Esophagus squamous epithelium (tissue), 5 donors: Measurements from ENCODE around the gene ABCG2. TPM values are rescaled to one million over a fixed set of nuclear protein-coding genes. Genes with fewer than 3 reads are reported as not detected.

ENCODE experiments used
- DNase-seq: peaks from one replicate; lab custom pipeline; 2025; lab: John Stamatoyannopoulos, UW
- H3K27ac ChIP-seq, 4 donors: fragments of 200-600 bp; sonication (generic); one replicate each; pipeline ENCODE4 v1.5.1; 2016 to 2019; ENCODE audit warnings: mild to moderate bottlenecking in 1 of 4
- H3K27me3 ChIP-seq, 4 donors: fragments of 200-600 bp; sonication (generic); 1 replicate in 3 of 4; 2 replicates in 1 of 4; pipeline versions ENCODE4 v1.5.1 to v1.6.0; 2017 to 2021; ENCODE audit warnings: antibody characterized with exemption in 1 of 4
- H3K36me3 ChIP-seq, 3 donors: fragments of 200-600 bp; sonication (generic); one replicate each; pipeline ENCODE4 v1.5.1; 2016 to 2019
- H3K4me1 ChIP-seq, 3 donors: fragments of 200-600 bp; sonication (generic); one replicate each; pipeline ENCODE4 v1.5.1; 2017 to 2019
- H3K4me3 ChIP-seq, 4 donors: fragments of 200-600 bp; sonication (generic); 1 replicate in 3 of 4; 2 replicates in 1 of 4; pipeline ENCODE4 v1.5.1; 2016 to 2019; ENCODE audit warnings: mild to moderate bottlenecking in 2 of 4, moderate library complexity in 1 of 4
- H3K9me3 ChIP-seq, 3 donors: fragments of 200-600 bp; sonication (generic); one replicate each; pipeline ENCODE4 v1.5.1; 2016 to 2019
- POLR2A ChIP-seq, 4 donors: fragments of 450-650 bp; IDR thresholded peaks; one replicate each; pipeline ENCODE4 v1.6.1; 2017; ENCODE audit warnings: antibody characterized with exemption in 4 of 4, mild to moderate bottlenecking in 4 of 4, moderate library complexity in 3 of 4
- WGBS, 2 donors: methylation state at CpG; one replicate each; pipeline ENCODE4 v1.1.5; 2018; 5-methylcytosine and 5-hydroxymethylcytosine counted together
- intact Hi-C: fragments of 100-400 bp; cut with DNase I; formaldehyde crosslinking; loops from one replicate; pipeline ENCODE4 v1.15.0; 2022
- total RNA-seq, 4 donors: library from RNA; depleted of rRNA; stranded (reverse); fragments of >200 nt; gene quantifications; one replicate each; pipeline ENCODE4 v1.1.0, GENCODE V29; 2016
- TF ChIP-seq, protein P1 (sequence below), 6 experiments: fragments of 450-650 bp in 4 of 6; fragments of 200-600 bp in 2 of 6; sonication (generic) in 2 of 6; IDR thresholded peaks; one replicate each; pipeline ENCODE4 v1.5.1; 2016 to 2019; ENCODE audit warnings: antibody characterized with exemption in 6 of 6, mild to moderate bottlenecking in 4 of 6, moderate library complexity in 4 of 6
- donor health status: DM: yes; HTN: yes; CAD: no.

The ABCG2 gene
- total RNA-seq, 4 donors from 2014 or later = 0.76 to 7.1 (median 3.6) TPM

DNA sequence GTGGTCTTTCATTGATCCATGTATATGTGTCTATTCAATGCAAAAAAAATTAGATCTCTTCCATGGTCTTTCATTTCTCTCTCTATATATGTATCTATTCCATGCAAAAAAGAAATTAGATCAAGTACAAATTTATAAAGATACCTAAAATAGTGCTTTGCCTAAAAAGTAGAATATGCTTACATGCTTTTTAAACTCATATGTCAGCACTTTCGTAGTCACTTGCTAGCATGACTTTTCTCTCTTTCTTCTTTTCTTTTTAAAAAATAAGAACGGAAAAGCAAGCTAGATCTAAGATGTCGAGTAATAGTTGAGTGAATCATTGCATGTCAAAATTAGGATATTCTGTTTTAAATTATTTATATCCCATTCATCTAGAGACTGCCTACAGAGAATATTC is 100.1 kb downstream of the ABCG2 start:
- DNase-seq = no peak
- Histone ChIP-seq H3K27ac (no peak overlapping the region), H3K4me3 (no peak overlapping the region), H3K4me1 (peaks cover 0 to 18% (median 0%) of the 10 kb centered on the region in 3 donors), H3K27me3 (no peaks in the 10 kb centered on the region), H3K36me3 (peaks cover 0 to 75% (median 0%) of the 10 kb centered on the region in 3 donors), H3K9me3 (no peaks in the 10 kb centered on the region)
- WGBS, 2 donors = 86 to 95% methylated on average over 3 of the region's 3 CpGs
- intact Hi-C loops = no loop called here
- TF ChIP-seq POLR2A (IDR thresholded peaks at IDR 0.05) = no peak
- TF ChIP-seq, protein P1, sequence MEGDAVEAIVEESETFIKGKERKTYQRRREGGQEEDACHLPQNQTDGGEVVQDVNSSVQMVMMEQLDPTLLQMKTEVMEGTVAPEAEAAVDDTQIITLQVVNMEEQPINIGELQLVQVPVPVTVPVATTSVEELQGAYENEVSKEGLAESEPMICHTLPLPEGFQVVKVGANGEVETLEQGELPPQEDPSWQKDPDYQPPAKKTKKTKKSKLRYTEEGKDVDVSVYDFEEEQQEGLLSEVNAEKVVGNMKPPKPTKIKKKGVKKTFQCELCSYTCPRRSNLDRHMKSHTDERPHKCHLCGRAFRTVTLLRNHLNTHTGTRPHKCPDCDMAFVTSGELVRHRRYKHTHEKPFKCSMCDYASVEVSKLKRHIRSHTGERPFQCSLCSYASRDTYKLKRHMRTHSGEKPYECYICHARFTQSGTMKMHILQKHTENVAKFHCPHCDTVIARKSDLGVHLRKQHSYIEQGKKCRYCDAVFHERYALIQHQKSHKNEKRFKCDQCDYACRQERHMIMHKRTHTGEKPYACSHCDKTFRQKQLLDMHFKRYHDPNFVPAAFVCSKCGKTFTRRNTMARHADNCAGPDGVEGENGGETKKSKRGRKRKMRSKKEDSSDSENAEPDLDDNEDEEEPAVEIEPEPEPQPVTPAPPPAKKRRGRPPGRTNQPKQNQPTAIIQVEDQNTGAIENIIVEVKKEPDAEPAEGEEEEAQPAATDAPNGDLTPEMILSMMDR (IDR thresholded peaks at IDR 0.05) = no peak

DNA sequence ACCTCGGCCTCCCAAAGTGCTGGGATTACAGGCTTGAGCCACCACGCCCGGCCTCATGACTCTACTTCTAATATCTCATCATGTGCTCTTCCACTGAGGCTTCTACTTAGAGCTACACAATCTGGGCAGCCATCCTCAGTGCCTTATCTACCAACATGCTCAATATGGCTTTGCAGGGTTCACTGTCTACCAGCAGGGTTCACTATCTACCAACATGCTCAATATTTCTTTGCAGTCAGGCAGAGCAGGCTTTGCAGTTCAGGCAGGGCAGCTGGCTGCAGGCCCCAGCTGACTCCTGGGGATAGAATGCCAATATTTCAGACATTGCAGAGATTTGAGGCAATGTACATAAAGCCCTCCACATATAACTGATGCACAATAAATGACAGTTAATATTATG is 103.5 kb downstream of the ABCG2 start:
- Histone ChIP-seq H3K27me3 (no peaks in the 10 kb centered on the region), H3K4me1 (no peaks in the 10 kb centered on the region), H3K4me3 (no peak overlapping the region), H3K9me3 (no peaks in the 10 kb centered on the region), H3K36me3 (peaks cover 0 to 86% (median 8%) of the 10 kb centered on the region in 3 donors), H3K27ac (no peak overlapping the region)
- intact Hi-C loops = no loop called here
- DNase-seq = no peak
- TF ChIP-seq POLR2A (IDR thresholded peaks at IDR 0.05) = no peak
- TF ChIP-seq, protein P1 (IDR thresholded peaks at IDR 0.05) = peak in 5 of 6 experiments; percentile 33 to 82 (median 64)
- WGBS, 2 donors = 90 to 95% methylated on average over 3 of the region's 3 CpGs

DNA sequence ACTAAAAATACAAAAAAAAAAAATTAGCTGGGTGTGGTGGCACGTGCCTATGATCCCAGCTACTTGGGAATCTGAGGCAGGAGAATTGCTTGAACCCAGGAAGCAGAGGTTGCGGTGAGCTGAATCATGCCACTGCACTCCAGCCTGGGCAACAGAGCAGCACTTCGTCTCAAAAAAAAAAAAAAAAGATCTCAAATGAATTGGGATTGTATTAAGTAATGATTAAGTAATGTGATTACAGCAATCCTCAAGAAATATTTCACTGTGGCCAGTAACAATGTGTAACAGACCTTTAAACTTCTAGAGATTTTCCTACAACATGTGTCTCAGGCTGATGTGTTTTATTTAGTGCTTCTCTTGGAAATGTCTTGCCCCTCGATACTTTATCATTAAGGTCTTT is 104.2 kb downstream of the ABCG2 start:
- 74 to 85% methylated on average over 4 of the region's 4 CpGs for WGBS, 2 donors
- Histone ChIP-seq H3K27ac (no peak overlapping the region), H3K27me3 (no peaks in the 10 kb centered on the region), H3K4me3 (no peak overlapping the region), H3K4me1 (no peaks in the 10 kb centered on the region), H3K36me3 (peaks cover 0 to 85% (median 8%) of the 10 kb centered on the region in 3 donors), H3K9me3 (no peaks in the 10 kb centered on the region)
- TF ChIP-seq POLR2A (IDR thresholded peaks at IDR 0.05) = no peak
- TF ChIP-seq, protein P1 (IDR thresholded peaks at IDR 0.05) = no peak
- intact Hi-C loops = no loop called here
- DNase-seq = no peak

DNA sequence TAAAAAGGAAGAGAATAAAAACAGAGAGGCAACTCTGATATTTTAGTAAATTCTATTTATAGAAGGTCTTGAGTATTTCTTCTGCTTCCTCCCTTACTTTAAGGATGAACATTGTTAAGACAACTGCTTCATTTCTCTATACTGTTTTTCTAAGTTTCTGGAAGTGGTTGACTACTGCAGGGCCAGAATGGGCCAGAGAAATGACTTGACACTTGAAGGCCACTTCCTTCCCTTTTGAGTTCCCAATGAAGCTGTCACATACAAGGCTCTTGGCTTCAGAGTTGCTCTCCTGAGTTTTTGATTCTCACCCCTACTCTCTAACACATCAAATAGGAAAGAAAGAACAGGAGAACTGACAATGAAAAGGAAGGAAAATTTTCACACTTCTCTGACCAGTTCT is 113.4 kb downstream of the ABCG2 start:
- intact Hi-C loops = no loop called here
- Histone ChIP-seq H3K27ac (no peak overlapping the region), H3K4me1 (no peaks in the 10 kb centered on the region), H3K9me3 (no peaks in the 10 kb centered on the region), H3K4me3 (no peak overlapping the region), H3K36me3 (peaks cover 0 to 98% (median 13%) of the 10 kb centered on the region in 3 donors), H3K27me3 (no peaks in the 10 kb centered on the region)
- no peak for DNase-seq
- TF ChIP-seq, protein P1 (IDR thresholded peaks at IDR 0.05) = no peak
- no peak for TF ChIP-seq POLR2A (IDR thresholded peaks at IDR 0.05)

DNA sequence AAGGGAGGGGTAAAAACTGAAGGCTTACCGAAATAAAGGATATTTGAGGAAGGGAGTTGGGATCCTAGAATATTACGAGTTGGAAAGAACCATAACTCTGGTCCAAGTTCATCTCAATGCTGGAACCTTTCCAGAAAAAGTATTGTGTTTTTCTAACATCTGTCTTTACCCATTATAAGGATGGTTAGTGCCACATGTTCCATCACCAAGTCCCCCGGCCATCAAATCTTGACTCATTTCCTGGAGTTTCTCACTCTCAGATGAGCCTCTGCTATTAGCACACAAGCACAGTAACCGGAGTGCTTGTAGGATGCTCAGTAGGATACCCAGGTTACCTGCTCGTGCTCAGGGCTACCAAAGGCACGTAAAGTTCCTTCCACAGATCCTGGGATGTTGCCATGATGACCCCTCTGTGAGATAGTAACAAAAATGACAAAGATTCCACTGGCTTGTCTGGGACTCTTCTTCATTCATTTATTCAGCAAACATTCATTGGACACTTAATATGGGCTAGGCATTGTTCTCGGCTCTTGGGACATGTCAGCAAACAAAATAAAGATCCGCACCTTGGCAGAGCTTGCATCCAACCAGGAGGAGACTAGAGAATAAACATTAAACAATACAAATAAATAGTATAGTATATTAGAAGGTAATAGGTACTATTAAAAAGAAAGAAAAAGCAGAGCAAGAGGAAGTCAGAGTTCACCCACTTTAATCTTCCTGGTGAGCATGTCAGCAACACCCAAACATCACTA is 114.7 kb downstream of the ABCG2 start:
- 81 to 85% methylated on average over 8 of the region's 8 CpGs for WGBS, 2 donors
- Histone ChIP-seq H3K27ac (no peak overlapping the region), H3K4me3 (no peak overlapping the region), H3K9me3 (no peaks in the 10 kb centered on the region), H3K36me3 (peaks cover 0 to 100% (median 18%) of the 10 kb centered on the region in 3 donors), H3K27me3 (no peaks in the 10 kb centered on the region), H3K4me1 (no peaks in the 10 kb centered on the region)
- TF ChIP-seq POLR2A (IDR thresholded peaks at IDR 0.05) = no peak
- TF ChIP-seq, protein P1 (IDR thresholded peaks at IDR 0.05) = no peak
- no peak for DNase-seq
- intact Hi-C loops = no loop called here
